ENCODE data around the gene EDN2. TPM values are rescaled to one million over a fixed set of nuclear protein-coding genes. Genes with fewer than 3 reads are reported as not detected.

Gene EDN2
- total RNA-seq, 1 experiment from 2014 or later = 0.24 TPM

- H3K27me3 Mint-ChIP-seq (ENCODE audit: low read depth) = peaks cover 6% of the 10 kb centered on the region
- Histone ChIP-seq H3K9me3 (ENCODE audit: control insufficient read depth, low read depth, low read length) (no peaks in the 10 kb centered on the region), H2BK5ac (ENCODE audit: insufficient read length, low read length) (no peak overlapping the region), H3T11ph (ENCODE audit: low read length) (no peak overlapping the region), H2BK15ac (ENCODE audit: low read depth, low read length) (no peak overlapping the region), H3K23ac (ENCODE audit: insufficient read length, low read depth, low read length) (no peak overlapping the region), H3K79me2 (ENCODE audit: insufficient read depth, low read length) (no peaks in the 10 kb centered on the region), H4K20me1 (ENCODE audit: control insufficient read depth, insufficient read depth, insufficient read length) (no peaks in the 10 kb centered on the region), H2AFZ (ENCODE audit: low read length) (no peak overlapping the region), H3K4ac (ENCODE audit: low read depth, low read length) (no peak overlapping the region), H3K14ac (ENCODE audit: insufficient read depth, low read length) (no peak overlapping the region), H3K23me2 (ENCODE audit: insufficient read length, low read depth, low read length, poor library complexity, severe bottlenecking) (no peaks in the 10 kb centered on the region), H2BK120ac (ENCODE audit: low read depth, low read length, poor library complexity, severe bottlenecking) (no peak overlapping the region), H4K5ac (ENCODE audit: insufficient read length, low read depth, low read length) (no peak overlapping the region), H4K91ac (ENCODE audit: insufficient read length, low read depth, low read length) (no peak overlapping the region), H2BK20ac (ENCODE audit: low read depth, low read length, poor library complexity, severe bottlenecking) (no peak overlapping the region), H3K79me1 (ENCODE audit: insufficient read depth, low read depth, low read length, poor library complexity, severe bottlenecking) (no peaks in the 10 kb centered on the region), H3K27me3 (ENCODE audit: insufficient read depth, low read length) (no peaks in the 10 kb centered on the region; the same call in 1 of the 2 replicates), H2AK5ac (ENCODE audit: insufficient read length, low read length) (no peak overlapping the region), H4K8ac (replicated peaks; ENCODE audit: insufficient read length, low read depth, low read length) (no peak overlapping the region), H3K56ac (ENCODE audit: insufficient read length, low read depth, low read length) (no peak overlapping the region), H3K4me2 (ENCODE audit: insufficient read depth, insufficient read length, low read length) (no peak overlapping the region), H2BK12ac (ENCODE audit: insufficient read length, low read depth, low read length) (no peak overlapping the region), H3K27ac (ENCODE audit: insufficient read length, low read depth, low read length) (no peak overlapping the region), H3K4me1 (ENCODE audit: insufficient read depth, low read length) (no peaks in the 10 kb centered on the region), H3K18ac (ENCODE audit: insufficient read length, low read depth, low read length) (no peak overlapping the region), H3K9ac (ENCODE audit: extremely low read depth, insufficient read length, low read length) (no peak overlapping the region)
- H3K4me1 Mint-ChIP-seq = peaks cover 22 to 27% of the 10 kb centered on the region in 2 experiments
- no peaks in the 10 kb centered on the region for H3K9me3 Mint-ChIP-seq
- no peak for TF ChIP-seq CTCF (conservative IDR thresholded peaks at IDR 0.05)
- H3K27ac Mint-ChIP-seq = no peak overlapping the region
- H3K36me3 Mint-ChIP-seq (ENCODE audit: insufficient read depth in 1 of 3, low read depth in 3 of 3) = no peaks in the 10 kb centered on the region
- H3K4me3 Mint-ChIP-seq = no peak overlapping the region
- DNase-seq = no peak
- WGBS (ENCODE audit: extremely low coverage, insufficient read length, low lambda C conversion rate) = no CpG with 5 or more reads among the region's 20 CpGs
Observed at GRCh38 chr1:41501581-41501980, 17.1 kb upstream of the EDN2 start.

Data from H9 (cell line).